Measurements from ENCODE around the gene OR12D3.

OR12D3 gene

GRCh38 chr6:29345380-29345779, 29.7 kb downstream of the OR12D3 start:
- H3K4me3 Mint-ChIP-seq, result no peak overlapping the region
- ATAC-seq (replicated peaks) (no peak), DNase-seq (no peak)
- no peak overlapping the region for H3K27ac Mint-ChIP-seq
- H3K27me3 Mint-ChIP-seq, result peaks cover 24 to 30% of the 10 kb centered on the region in 2 donors
- no peaks in the 10 kb centered on the region for H3K36me3 Mint-ChIP-seq (ENCODE audit: insufficient read depth)
- H3K4me1 Mint-ChIP-seq (ENCODE audit: low read depth in 2 of 2), result no peaks in the 10 kb centered on the region
- peaks cover 0 to 2% of the 10 kb centered on the region in 2 donors for H3K9me3 Mint-ChIP-seq

- no peaks in the 10 kb centered on the region for H3K4me1 Mint-ChIP-seq (ENCODE audit: low read depth in 2 of 2)
- H3K36me3 Mint-ChIP-seq (ENCODE audit: insufficient read depth), result no peaks in the 10 kb centered on the region
- no peaks in the 10 kb centered on the region for H3K9me3 Mint-ChIP-seq
- peaks cover 32 to 58% of the 10 kb centered on the region in 2 donors for H3K27me3 Mint-ChIP-seq
- ATAC-seq (replicated peaks), result no peak
- H3K4me3 Mint-ChIP-seq, result no peak overlapping the region
- no peak overlapping the region for H3K27ac Mint-ChIP-seq
- DNase-seq, result no peak
Observed at GRCh38 chr6:29336269-29336668, 38.8 kb downstream of the OR12D3 start.

GRCh38 chr6:29332676-29333075, 42.4 kb downstream of the OR12D3 start:
- DNase-seq (no peak), ATAC-seq (replicated peaks) (no peak)
- Mint-ChIP-seq H3K9me3 (no peaks in the 10 kb centered on the region), H3K4me1 (ENCODE audit: low read depth in 2 of 2) (no peaks in the 10 kb centered on the region), H3K4me3 (no peak overlapping the region), H3K27me3 (peaks cover 46 to 64% of the 10 kb centered on the region in 2 donors), H3K36me3 (ENCODE audit: insufficient read depth) (no peaks in the 10 kb centered on the region), H3K27ac (no peak overlapping the region)

- no peak for ATAC-seq (replicated peaks)
- Mint-ChIP-seq H3K27me3 (peaks cover 33 to 46% of the 10 kb centered on the region in 2 donors), H3K27ac (no peak overlapping the region), H3K4me1 (ENCODE audit: low read depth in 2 of 2) (no peaks in the 10 kb centered on the region), H3K36me3 (ENCODE audit: insufficient read depth) (no peaks in the 10 kb centered on the region), H3K4me3 (no peak overlapping the region), H3K9me3 (no peaks in the 10 kb centered on the region)
- DNase-seq, result no peak
Observed at GRCh38 chr6:29325777-29326176, 49.3 kb downstream of the OR12D3 start.

Data from effector memory CD8-positive, alpha-beta T cell (primary cell).